HFF-Myc (cell line): ENCODE results near the gene PBX3.

Experiments
- DNase-seq: peaks from one replicate; pipeline ENCODE4 v3.0.0-alpha.2; 2011; ENCODE audit warnings: low read depth; ENCODE audit errors: extremely low read depth
- H3K4me3 ChIP-seq: replicated peaks from 2 replicates; pipeline ENCODE4 v1.5.1; 2011; ENCODE audit warnings: low read depth, mild to moderate bottlenecking, control low read depth, low read length
- CTCF ChIP-seq: IDR thresholded peaks from 2 replicates; pipeline ENCODE4 v1.5.1; 2012; ENCODE audit warnings: mild to moderate bottlenecking, low read depth, low read length, control low read depth; ENCODE audit errors: missing control alignments

Gene PBX3

GRCh38 chr9:125825762-125826161, 78.6 kb downstream of the PBX3 start:
- TF ChIP-seq CTCF = no peak
- no peak for DNase-seq
- no peak overlapping the region for H3K4me3 ChIP-seq

GRCh38 chr9:125826850-125827249, 79.7 kb downstream of the PBX3 start:
- H3K4me3 ChIP-seq = no peak overlapping the region
- DNase-seq = no peak
- no peak for TF ChIP-seq CTCF

GRCh38 chr9:125829743-125830142, 82.6 kb downstream of the PBX3 start:
- DNase-seq = no peak
- no peak for TF ChIP-seq CTCF
- H3K4me3 ChIP-seq = no peak overlapping the region

- TF ChIP-seq CTCF = no peak
- H3K4me3 ChIP-seq = no peak overlapping the region
- no peak for DNase-seq
Observed at GRCh38 chr9:125831054-125831453, 83.9 kb downstream of the PBX3 start.

- no peak for DNase-seq
- no peak overlapping the region for H3K4me3 ChIP-seq
- TF ChIP-seq CTCF = no peak
Observed at GRCh38 chr9:125831616-125832015, 84.4 kb downstream of the PBX3 start.

GRCh38 chr9:125835655-125836054, 88.5 kb downstream of the PBX3 start:
- H3K4me3 ChIP-seq = no peak overlapping the region
- TF ChIP-seq CTCF = no peak
- no peak for DNase-seq

GRCh38 chr9:125839317-125839716, 92.1 kb downstream of the PBX3 start:
- no peak for TF ChIP-seq CTCF
- no peak for DNase-seq

More at GRCh38 chr9:125839317-125839716, 92.1 kb downstream of the PBX3 start:
- H3K4me3 ChIP-seq = no peak overlapping the region
